GM23338 (cell line): Measurements from ENCODE around the gene PHKA2. TPM values are rescaled to one million over a fixed set of nuclear protein-coding genes. Genes with fewer than 3 reads are reported as not detected.
"Not testable (repeated sequence)": the region's sequence is repeated elsewhere in the genome, so short reads cannot be mapped to it uniquely, and the experiment has no call there.

Experiments
- ATAC-seq: fragments of 200-7000 bp; cut with Tn5 transposase; 3 replicates; pipeline ENCODE4 v1.9.1; 2020
- DNase-seq: peaks from one replicate; pipeline ENCODE4 v3.0.0-alpha.2; 2015; ENCODE audit warnings: low spot score
- H2AFZ ChIP-seq: fragments of 200-600 bp; sonication (generic); 2 replicates; pipeline ENCODE4 v1.8.0; 2016; ENCODE audit warnings: antibody characterized with exemption, mild to moderate bottlenecking, moderate library complexity
- H3F3A ChIP-seq: fragments of 200-600 bp; sonication (generic); replicated peaks from 2 replicates; pipeline ENCODE4 v1.8.0; 2017; ENCODE audit warnings: antibody characterized with exemption, mixed run types, low read depth
- H3K27ac ChIP-seq: fragments of 200-600 bp; sonication (generic); 2 replicates; pipeline ENCODE4 v1.6.1; 2016; ENCODE audit warnings: low read depth
- H3K27me3 ChIP-seq: fragments of 200-600 bp; sonication (generic); 2 replicates; pipeline ENCODE4 v1.8.0; 2016; ENCODE audit warnings: mild to moderate bottlenecking, mixed run types, moderate library complexity; ENCODE audit not compliant: insufficient read depth
- H3K36me3 ChIP-seq: fragments of 200-600 bp; sonication (generic); 2 replicates; pipeline ENCODE4 v1.8.0; 2016; ENCODE audit warnings: mild to moderate bottlenecking; ENCODE audit not compliant: insufficient read depth
- H3K4me1 ChIP-seq: fragments of 200-600 bp; sonication (generic); 2 replicates; pipeline ENCODE4 v1.8.0; 2016; ENCODE audit warnings: mild to moderate bottlenecking, moderate library complexity; ENCODE audit not compliant: insufficient read depth
- H3K4me2 ChIP-seq: fragments of 200-600 bp; sonication (generic); 2 replicates; pipeline ENCODE4 v1.7.1; 2017; ENCODE audit warnings: mixed run types
- H3K4me3 ChIP-seq: fragments of 200-600 bp; sonication (generic); 2 replicates; pipeline ENCODE4 v1.6.1; 2016; ENCODE audit warnings: mixed run types
- H3K79me2 ChIP-seq: fragments of 200-600 bp; sonication (generic); replicated peaks from 2 replicates; pipeline ENCODE4 v1.8.0; 2017; ENCODE audit warnings: mild to moderate bottlenecking; ENCODE audit not compliant: insufficient read depth
- H3K9me2 ChIP-seq: fragments of 200-600 bp; sonication (generic); 2 replicates; pipeline ENCODE4 v1.8.0; 2017; ENCODE audit not compliant: insufficient read depth
- H4K20me1 ChIP-seq: fragments of 200-600 bp; sonication (generic); replicated peaks from 2 replicates; pipeline ENCODE4 v1.8.0; 2017; ENCODE audit warnings: mild to moderate bottlenecking; ENCODE audit not compliant: insufficient read depth
- H3K27ac Mint-ChIP-seq: 2 replicates; pipeline ENCODE4 v1.8.0; 2020; ENCODE audit warnings: inconsistent platforms, mild to moderate bottlenecking, moderate library complexity, mixed read lengths
- H3K27me3 Mint-ChIP-seq: 3 replicates; pipeline ENCODE4 v1.8.0; 2022; ENCODE audit warnings: low read depth, mild to moderate bottlenecking, moderate library complexity, mixed read lengths, inconsistent platforms; ENCODE audit not compliant: insufficient read depth, poor library complexity
- H3K36me3 Mint-ChIP-seq: 3 replicates; pipeline ENCODE4 v1.8.0; 2021; ENCODE audit warnings: low read depth, mild to moderate bottlenecking, inconsistent platforms, moderate library complexity, mixed read lengths
- H3K4me1 Mint-ChIP-seq: 3 replicates; pipeline ENCODE4 v1.8.0; 2020; ENCODE audit warnings: mild to moderate bottlenecking, inconsistent platforms, mixed read lengths
- H3K4me3 Mint-ChIP-seq: 3 replicates; pipeline ENCODE4 v1.8.0; 2021; ENCODE audit warnings: moderate library complexity, mild to moderate bottlenecking, inconsistent platforms, mixed read lengths
- H3K9me3 Mint-ChIP-seq: 3 replicates; pipeline ENCODE4 v1.8.0; 2020; ENCODE audit warnings: moderate library complexity, mild to moderate bottlenecking, inconsistent platforms, mixed read lengths
- CREB1 ChIP-seq: fragments of 250-450 bp; sonication (Bioruptor Pico); IDR thresholded peaks from 2 replicates; pipeline ENCODE4 v1.5.0; 2020; ENCODE audit warnings: low read depth, mild to moderate bottlenecking, moderate library complexity
- CTCF ChIP-seq, 2 experiments: fragments of 200-600 bp in 1 of 2; sonication (generic) in 1 of 2; conservative IDR thresholded peaks; 2 replicates each; pipeline versions ENCODE4 v1.5.1 to v1.6.1; 2016 to 2017; ENCODE audit warnings: antibody characterized with exemption in 2 of 2, low read depth in 2 of 2, mild to moderate bottlenecking in 2 of 2, moderate library complexity in 1 of 2
- EZH2 ChIP-seq: fragments of 200-600 bp; sonication (generic); IDR thresholded peaks from one replicate; pipeline ENCODE4 v1.8.0; 2017; ENCODE audit warnings: antibody characterized with exemption, mild to moderate bottlenecking, low read depth; ENCODE audit not compliant: unreplicated experiment
- EZH2phosphoT487 ChIP-seq: fragments of 200-600 bp; sonication (generic); IDR thresholded peaks from one replicate; pipeline ENCODE4 v1.8.1; 2018; ENCODE audit warnings: antibody characterized with exemption; ENCODE audit not compliant: unreplicated experiment
- JUNB ChIP-seq: IDR thresholded peaks from one replicate; pipeline ENCODE4 v1.6.1; 2016; ENCODE audit warnings: antibody characterized with exemption; ENCODE audit not compliant: unreplicated experiment
- NANOG ChIP-seq: IDR thresholded peaks from 2 replicates; pipeline ENCODE4 v1.6.1; 2016; ENCODE audit warnings: antibody characterized with exemption, borderline replicate concordance
- POLR2AphosphoS5 ChIP-seq: IDR thresholded peaks from 2 replicates; pipeline ENCODE4 v1.6.1; 2016; ENCODE audit warnings: antibody characterized with exemption, low read depth
- STAT1 ChIP-seq: IDR thresholded peaks from one replicate; pipeline ENCODE4 v1.6.1; 2016; ENCODE audit warnings: antibody characterized with exemption; ENCODE audit not compliant: unreplicated experiment
- ZNF114 ChIP-seq: fragments of 250-450 bp; sonication (Bioruptor Pico); IDR thresholded peaks from 2 replicates; pipeline ENCODE4 v1.5.0; 2020; ENCODE audit warnings: mild to moderate bottlenecking, moderate library complexity
- ZNF331 ChIP-seq: fragments of 250-450 bp; sonication (Bioruptor Pico); IDR thresholded peaks from 2 replicates; pipeline ENCODE4 v1.5.0; 2020; ENCODE audit warnings: low read depth, mild to moderate bottlenecking, moderate library complexity
- ZNF462 ChIP-seq: fragments of 250-450 bp; sonication (Bioruptor Pico); IDR thresholded peaks from 2 replicates; pipeline ENCODE4 v1.5.0; 2020; ENCODE audit warnings: mild to moderate bottlenecking, moderate library complexity
- polyA plus RNA-seq: library from polyadenylated mRNA; unstranded; fragments of >200 nt; fragmentation: Nextera tagmentation; extraction: Ambion mirVana; gene quantifications from 2 replicates; pipeline ENCODE4 v1.2.1, GENCODE V29; 2016
- total RNA-seq: library from RNA; depleted of rRNA; stranded (reverse); fragments of >200 nt; shearing (Covaris generic); gene quantifications from 2 replicates; pipeline ENCODE4 v1.2.3, GENCODE V29; 2014
- TF ChIP-seq, protein P1 (sequence below): IDR thresholded peaks from one replicate; pipeline ENCODE4 v1.6.1; 2018; ENCODE audit warnings: antibody characterized with exemption; ENCODE audit not compliant: unreplicated experiment

PHKA2 gene
- total and polyA plus RNA-seq, 2 experiments from 2014 or later, result 8.0 to 23.9 TPM

- H3K4me2 ChIP-seq, DNase-seq, H3K4me1 Mint-ChIP-seq, H3K27ac ChIP-seq, H3F3A ChIP-seq, H3K4me1 ChIP-seq, H4K20me1 ChIP-seq, H2AFZ ChIP-seq, H3K27me3 ChIP-seq, H3K27ac Mint-ChIP-seq, H3K9me2 ChIP-seq, H3K4me3 ChIP-seq, H3K27me3 Mint-ChIP-seq, ATAC-seq, H3K4me3 Mint-ChIP-seq, H3K36me3 Mint-ChIP-seq, H3K36me3 ChIP-seq, H3K9me3 Mint-ChIP-seq: not testable (repeated sequence)
- H3K79me2 ChIP-seq, result peaks cover 35% of the 10 kb centered on the region
These were observed 3.7 kb downstream of the PHKA2 start for GRCh38 chrX:18980262-18980661.

DNA sequence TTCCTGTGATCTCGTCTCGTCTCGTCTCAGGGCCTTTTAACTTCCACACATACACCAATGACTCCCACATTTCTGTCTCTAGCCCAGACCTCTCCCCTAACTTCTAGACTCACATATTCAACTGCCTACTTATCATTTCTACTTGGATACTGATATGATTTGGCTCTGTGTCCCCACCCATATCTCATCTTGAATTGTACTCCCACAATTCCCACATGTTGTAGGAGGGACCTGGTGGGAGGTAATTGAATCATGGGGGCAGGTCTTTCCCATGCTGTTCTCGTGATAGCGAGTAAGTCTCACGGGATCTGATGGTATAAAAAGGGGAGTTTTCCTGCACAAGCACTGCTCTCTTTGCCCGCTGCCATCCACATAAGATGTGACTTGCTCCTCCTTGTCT is 8.9 kb downstream of the PHKA2 start:
- Histone ChIP-seq H3F3A (no peaks in the 10 kb centered on the region), H3K4me3 (no peak overlapping the region), H3K79me2 (peaks cover 8% of the 10 kb centered on the region; the same call in 1 of the 2 replicates), H3K9me2 (no peaks in the 10 kb centered on the region), H3K36me3 (no peaks in the 10 kb centered on the region), H3K4me1 (no peaks in the 10 kb centered on the region), H2AFZ (no peak overlapping the region), H4K20me1 (peaks cover 5% of the 10 kb centered on the region; the same call in 1 of the 2 replicates), H3K27me3 (no peaks in the 10 kb centered on the region), H3K27ac (no peak overlapping the region), H3K4me2 (no peak overlapping the region)
- Mint-ChIP-seq H3K9me3 (no peaks in the 10 kb centered on the region), H3K4me1 (no peaks in the 10 kb centered on the region), H3K4me3 (no peak overlapping the region), H3K27me3 (no peaks in the 10 kb centered on the region), H3K27ac (no peak overlapping the region), H3K36me3 (no peaks in the 10 kb centered on the region)
- ATAC-seq (no peak), DNase-seq (no peak)
- TF ChIP-seq CREB1 (CRISPR knock-in tag), result no peak
- TF ChIP-seq POLR2AphosphoS5, result no peak
- TF ChIP-seq ZNF114, result no peak
- no peak for TF ChIP-seq NANOG
- no peak for TF ChIP-seq CTCF (conservative IDR thresholded peaks at IDR 0.05; ENCODE audit: low read depth in 2 of 2)
- no peak for TF ChIP-seq EZH2phosphoT487
- TF ChIP-seq, protein P1, sequence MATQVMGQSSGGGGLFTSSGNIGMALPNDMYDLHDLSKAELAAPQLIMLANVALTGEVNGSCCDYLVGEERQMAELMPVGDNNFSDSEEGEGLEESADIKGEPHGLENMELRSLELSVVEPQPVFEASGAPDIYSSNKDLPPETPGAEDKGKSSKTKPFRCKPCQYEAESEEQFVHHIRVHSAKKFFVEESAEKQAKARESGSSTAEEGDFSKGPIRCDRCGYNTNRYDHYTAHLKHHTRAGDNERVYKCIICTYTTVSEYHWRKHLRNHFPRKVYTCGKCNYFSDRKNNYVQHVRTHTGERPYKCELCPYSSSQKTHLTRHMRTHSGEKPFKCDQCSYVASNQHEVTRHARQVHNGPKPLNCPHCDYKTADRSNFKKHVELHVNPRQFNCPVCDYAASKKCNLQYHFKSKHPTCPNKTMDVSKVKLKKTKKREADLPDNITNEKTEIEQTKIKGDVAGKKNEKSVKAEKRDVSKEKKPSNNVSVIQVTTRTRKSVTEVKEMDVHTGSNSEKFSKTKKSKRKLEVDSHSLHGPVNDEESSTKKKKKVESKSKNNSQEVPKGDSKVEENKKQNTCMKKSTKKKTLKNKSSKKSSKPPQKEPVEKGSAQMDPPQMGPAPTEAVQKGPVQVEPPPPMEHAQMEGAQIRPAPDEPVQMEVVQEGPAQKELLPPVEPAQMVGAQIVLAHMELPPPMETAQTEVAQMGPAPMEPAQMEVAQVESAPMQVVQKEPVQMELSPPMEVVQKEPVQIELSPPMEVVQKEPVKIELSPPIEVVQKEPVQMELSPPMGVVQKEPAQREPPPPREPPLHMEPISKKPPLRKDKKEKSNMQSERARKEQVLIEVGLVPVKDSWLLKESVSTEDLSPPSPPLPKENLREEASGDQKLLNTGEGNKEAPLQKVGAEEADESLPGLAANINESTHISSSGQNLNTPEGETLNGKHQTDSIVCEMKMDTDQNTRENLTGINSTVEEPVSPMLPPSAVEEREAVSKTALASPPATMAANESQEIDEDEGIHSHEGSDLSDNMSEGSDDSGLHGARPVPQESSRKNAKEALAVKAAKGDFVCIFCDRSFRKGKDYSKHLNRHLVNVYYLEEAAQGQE, result no peak
- no peak for TF ChIP-seq STAT1
- TF ChIP-seq ZNF462 (CRISPR knock-in tag), result no peak
- no peak for TF ChIP-seq JUNB
- no peak for TF ChIP-seq ZNF331
- no peak for TF ChIP-seq EZH2
